Neural cell (in vitro differentiated cells): ENCODE measurements around the gene SLC32A1.

Source experiments
- CTCF ChIP-seq: fragments of 450-650 bp; IDR thresholded peaks from 2 replicates; pipeline ENCODE4 v1.5.1; 2014; ENCODE audit warnings: antibody characterized with exemption, mild to moderate bottlenecking, moderate library complexity; ENCODE audit not compliant: poor library complexity, severe bottlenecking
- EP300 ChIP-seq: fragments of 450-650 bp; conservative IDR thresholded peaks from 2 replicates; pipeline ENCODE4 v1.6.1; 2014; ENCODE audit warnings: antibody characterized with exemption, mild to moderate bottlenecking, moderate library complexity; ENCODE audit not compliant: poor library complexity, severe bottlenecking
- EZH2 ChIP-seq: fragments of 200-600, 300-800 bp; shearing (Covaris generic), sonication (generic); IDR thresholded peaks from 2 replicates; pipeline ENCODE4 v1.6.1; 2014; ENCODE audit warnings: antibody characterized with exemption, low read length, borderline replicate concordance, mild to moderate bottlenecking; ENCODE audit not compliant: insufficient read depth, poor library complexity, severe bottlenecking
- MXI1 ChIP-seq: fragments of 450-650 bp; conservative IDR thresholded peaks from 2 replicates; pipeline ENCODE4 v1.6.1; 2014; ENCODE audit warnings: antibody characterized with exemption, mild to moderate bottlenecking; ENCODE audit not compliant: poor library complexity, severe bottlenecking
- POLR2AphosphoS5 ChIP-seq: IDR thresholded peaks from 2 replicates; pipeline ENCODE4 v1.6.1; 2012

GRCh38 chr20:38723848-38724625 lies at the start of gene SLC32A1:
- TF ChIP-seq CTCF, result no peak
- TF ChIP-seq POLR2AphosphoS5, result peak; percentile 85
- peak; percentile 40 for TF ChIP-seq MXI1
- TF ChIP-seq EP300, result peak; percentile 75
- TF ChIP-seq EZH2, result no peak
